Spleen (tissue), 11 donors: Measurements from ENCODE around the gene MAP2K5. TPM values are rescaled to one million over a fixed set of nuclear protein-coding genes. Genes with fewer than 3 reads are reported as not detected.

Experiments used
- DNase-seq: peaks from one replicate; pipeline ENCODE4 v3.0.0-alpha.2; 2020
- H3K27ac ChIP-seq, 8 donors: fragments of 200-600 bp; sonication (generic) in 7 of 8; 1 replicate in 4 of 8; 2 replicates in 4 of 8; pipeline versions ENCODE4 v1.5.0 to v1.8.0; 2016 to 2021; ENCODE audit warnings: inconsistent platforms in 4 of 8, mild to moderate bottlenecking in 4 of 8, moderate library complexity in 1 of 8
- H3K27me3 ChIP-seq, 7 donors: fragments of 200-600 bp; sonication (generic) in 6 of 7; replicated peaks in 1 of 7; 1 replicate in 4 of 7; 2 replicates in 3 of 7; pipeline versions ENCODE4 v1.5.0 to v1.8.0; 2016 to 2021; ENCODE audit warnings: inconsistent platforms in 3 of 7, mild to moderate bottlenecking in 1 of 7
- H3K36me3 ChIP-seq, 6 donors: fragments of 200-600 bp; sonication (generic) in 5 of 6; 1 replicate in 4 of 6; 2 replicates in 2 of 6; pipeline versions ENCODE4 v1.5.0 to v1.8.0; 2016 to 2021; ENCODE audit warnings: inconsistent platforms in 2 of 6
- H3K4me1 ChIP-seq, 6 donors: fragments of 200-600 bp; sonication (generic) in 5 of 6; 1 replicate in 3 of 6; 2 replicates in 3 of 6; pipeline versions ENCODE4 v1.5.0 to v1.8.0; 2016 to 2021; ENCODE audit warnings: inconsistent platforms in 3 of 6
- H3K4me3 ChIP-seq, 8 donors: fragments of 200-600 bp; sonication (generic) in 7 of 8; 1 replicate in 4 of 8; 2 replicates in 4 of 8; pipeline versions ENCODE4 v1.5.0 to v1.8.0; 2016 to 2021; ENCODE audit warnings: inconsistent platforms in 4 of 8, mild to moderate bottlenecking in 4 of 8, moderate library complexity in 2 of 8
- H3K9me3 ChIP-seq, 8 donors: fragments of 200-600 bp; sonication (generic) in 7 of 8; 1 replicate in 4 of 8; 2 replicates in 4 of 8; pipeline versions ENCODE4 v1.5.0 to v1.8.0; 2016 to 2021; ENCODE audit warnings: inconsistent platforms in 4 of 8
- POLR2A ChIP-seq, 3 donors: fragments of 450-650 bp; IDR thresholded peaks; one replicate each; pipeline ENCODE4 v1.5.1; 2017; ENCODE audit warnings: antibody characterized with exemption in 3 of 3, mild to moderate bottlenecking in 1 of 3
- POLR2AphosphoS5 ChIP-seq, 3 donors: sonication (generic); formaldehyde crosslinking; IDR thresholded peaks; one replicate each; pipeline ENCODE4 v1.5.1; 2017; ENCODE audit warnings: antibody characterized with exemption in 3 of 3
- WGBS, 5 donors: extraction: QIAGEN DNeasy Blood & Tissue Kit in 3 of 5; methylation state at CpG; one replicate each; pipeline versions ENCODE4 v1.1.5 to v1.1.7; 2013 to 2018; 5-methylcytosine and 5-hydroxymethylcytosine counted together
- intact Hi-C: fragments of 100-400 bp; cut with DNase I; formaldehyde crosslinking; loops from one replicate; pipeline ENCODE4 v1.15.0; 2023; ENCODE audit warnings: low total_unique reads
- polyA plus RNA-seq, 3 donors: library from polyadenylated mRNA; stranded (reverse); fragments of 200-250 nt; gene quantifications; one replicate each; pipeline ENCODE4 v1.2.1, GENCODE V29; 2013
- total RNA-seq, 7 donors: library from RNA; depleted of rRNA in 3 of 7; stranded (reverse); fragments of >200 nt in 3 of 7; fragmentation: NEBNext Ultra II Directional in 4 of 7; extraction: Animal tissue kit (Norgen Biotek cat#: 25700) in 4 of 7; gene quantifications; one replicate each; pipeline versions ENCODE4 v1.1.0 to v1.2.1, GENCODE V29; 2016 to 2021
- TF ChIP-seq, protein P1 (sequence below), 11 experiments: fragments of 200-600 bp in 7 of 11; fragments of 450-650 bp in 4 of 11; sonication (generic) in 4 of 11; IDR thresholded peaks in 8 of 11; conservative IDR thresholded peaks in 3 of 11; 1 replicate in 7 of 11; 2 replicates in 4 of 11; pipeline versions ENCODE4 v1.4.0 to v1.8.0; 2016 to 2021; ENCODE audit warnings: antibody characterized with exemption in 11 of 11, inconsistent platforms in 4 of 11, mild to moderate bottlenecking in 1 of 11
- donor health status: healthy with polysubstance abuse.
- donor health status: DM: no; HTN: no; CAD: no; lungs with moderate emphysema.
- donor health status: DM: no; HTN: no; CAD: no.
- donor health status: Bipolar disorder and iron deficiency.
- donor health status: healthy.
- donor health status: DM: no; HTN: no; CAD: no.
- donor health status: DM: yes; HTN: yes; CAD: no.

MAP2K5 gene
- total and polyA plus RNA-seq, 10 donors = 8.4 to 30.4 (median 14.6) TPM

DNA sequence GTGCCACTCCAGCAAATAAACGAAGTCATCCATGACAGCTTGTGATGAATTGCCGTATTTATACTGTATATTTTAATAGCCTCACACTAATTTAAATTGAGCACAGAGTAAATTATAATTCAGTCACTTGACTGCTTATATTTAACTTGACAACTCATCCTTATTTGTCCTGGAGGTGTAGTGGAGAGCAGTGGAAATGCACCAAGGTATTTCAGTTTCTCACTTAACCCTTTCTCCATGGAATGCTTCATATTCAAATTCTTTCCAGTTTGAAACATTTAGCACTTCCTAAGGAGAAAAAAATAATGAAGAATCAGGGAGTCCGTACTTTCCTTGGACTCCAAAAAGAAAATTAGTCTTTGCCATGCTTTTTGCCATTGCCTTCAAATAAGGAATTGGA lies 99.0 kb downstream of the MAP2K5 start:
- 80 to 87% (median 86%) methylated on average over 3 of the region's 3 CpGs for WGBS, 5 donors
- Histone ChIP-seq H3K27me3 (no peaks in the 10 kb centered on the region), H3K36me3 (peaks cover 0 to 53% (median 3%) of the 10 kb centered on the region in 6 donors), H3K4me1 (no peaks in the 10 kb centered on the region), H3K9me3 (no peaks in the 10 kb centered on the region), H3K4me3 (no peak overlapping the region), H3K27ac (no peak overlapping the region)
- TF ChIP-seq POLR2AphosphoS5 (IDR thresholded peaks at IDR 0.05) (no peak), POLR2A (IDR thresholded peaks at IDR 0.05) (no peak)
- TF ChIP-seq, protein P1, sequence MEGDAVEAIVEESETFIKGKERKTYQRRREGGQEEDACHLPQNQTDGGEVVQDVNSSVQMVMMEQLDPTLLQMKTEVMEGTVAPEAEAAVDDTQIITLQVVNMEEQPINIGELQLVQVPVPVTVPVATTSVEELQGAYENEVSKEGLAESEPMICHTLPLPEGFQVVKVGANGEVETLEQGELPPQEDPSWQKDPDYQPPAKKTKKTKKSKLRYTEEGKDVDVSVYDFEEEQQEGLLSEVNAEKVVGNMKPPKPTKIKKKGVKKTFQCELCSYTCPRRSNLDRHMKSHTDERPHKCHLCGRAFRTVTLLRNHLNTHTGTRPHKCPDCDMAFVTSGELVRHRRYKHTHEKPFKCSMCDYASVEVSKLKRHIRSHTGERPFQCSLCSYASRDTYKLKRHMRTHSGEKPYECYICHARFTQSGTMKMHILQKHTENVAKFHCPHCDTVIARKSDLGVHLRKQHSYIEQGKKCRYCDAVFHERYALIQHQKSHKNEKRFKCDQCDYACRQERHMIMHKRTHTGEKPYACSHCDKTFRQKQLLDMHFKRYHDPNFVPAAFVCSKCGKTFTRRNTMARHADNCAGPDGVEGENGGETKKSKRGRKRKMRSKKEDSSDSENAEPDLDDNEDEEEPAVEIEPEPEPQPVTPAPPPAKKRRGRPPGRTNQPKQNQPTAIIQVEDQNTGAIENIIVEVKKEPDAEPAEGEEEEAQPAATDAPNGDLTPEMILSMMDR (IDR thresholded peaks at IDR 0.05 in 8 of 11, conservative IDR thresholded peaks at IDR 0.05 in 3 of 11) = no peak
- DNase-seq = no peak
- intact Hi-C loops = no loop called here

DNA sequence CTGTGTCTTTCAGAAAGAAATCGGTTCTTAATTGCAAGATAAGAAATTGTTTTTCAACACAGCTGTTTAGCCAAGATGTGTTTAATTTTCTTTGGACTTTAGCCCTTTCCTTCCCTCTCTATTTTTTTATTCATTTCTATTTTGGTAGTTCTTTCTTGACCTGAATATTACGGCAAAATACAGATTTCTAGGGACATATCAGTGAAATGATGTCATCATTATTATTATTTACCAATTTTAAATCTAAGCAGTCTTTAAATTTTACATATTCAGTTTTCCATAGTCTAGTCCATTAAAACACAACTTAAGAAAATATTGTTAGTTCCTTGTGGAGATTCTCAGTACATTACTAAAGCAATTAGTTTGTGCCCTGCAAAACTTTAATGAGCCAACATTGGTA lies 104.3 kb downstream of the MAP2K5 start:
- WGBS, 5 donors = 90 to 96% (median 93%) methylated on average over 2 of the region's 2 CpGs

DNA sequence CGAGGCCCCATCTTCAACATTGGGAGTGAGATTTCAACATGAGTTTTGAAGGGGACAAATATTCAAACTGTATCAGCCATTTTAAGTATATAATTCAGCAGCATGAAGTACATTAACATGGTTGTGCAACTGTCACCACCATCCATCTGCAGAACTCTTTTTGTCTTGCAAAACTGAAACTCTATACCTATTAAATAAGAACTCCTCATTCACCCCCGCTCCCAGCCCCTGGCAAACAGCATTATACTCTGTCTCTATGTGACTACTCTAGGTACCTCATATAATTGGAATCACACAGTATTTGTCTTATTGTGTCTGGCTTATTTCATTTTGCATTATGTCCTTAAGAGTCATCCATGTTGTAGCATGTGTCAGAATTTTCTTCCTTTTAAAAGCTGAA lies 110.1 kb downstream of the MAP2K5 start:
- WGBS, 5 donors = 91 to 100% (median 94%) methylated on average over 2 of the region's 2 CpGs
- intact Hi-C loops = no loop called here
- H3K27me3 ChIP-seq = no peaks in the 10 kb centered on the region
- no peak for DNase-seq
- H3K9me3 ChIP-seq = peaks cover 3 to 38% (median 31%) of the 10 kb centered on the region in 8 donors
- no peak for TF ChIP-seq POLR2AphosphoS5 (IDR thresholded peaks at IDR 0.05)
- TF ChIP-seq, protein P1 (IDR thresholded peaks at IDR 0.05 in 8 of 11, conservative IDR thresholded peaks at IDR 0.05 in 3 of 11) = no peak
- TF ChIP-seq POLR2A (IDR thresholded peaks at IDR 0.05) = no peak
- no peak overlapping the region for H3K27ac ChIP-seq
- no peak overlapping the region for H3K4me3 ChIP-seq
- H3K36me3 ChIP-seq = peaks cover 0 to 78% (median 27%) of the 10 kb centered on the region in 6 donors
- no peaks in the 10 kb centered on the region for H3K4me1 ChIP-seq

More for the DNA sequence above, 104.3 kb downstream of the MAP2K5 start:
- DNase-seq = no peak
- no peak overlapping the region for H3K4me3 ChIP-seq
- no peaks in the 10 kb centered on the region for H3K4me1 ChIP-seq
- H3K27me3 ChIP-seq = no peaks in the 10 kb centered on the region
- intact Hi-C loops = no loop called here
- H3K9me3 ChIP-seq = no peaks in the 10 kb centered on the region
- H3K36me3 ChIP-seq = peaks cover 0 to 58% (median 12%) of the 10 kb centered on the region in 6 donors
- no peak overlapping the region for H3K27ac ChIP-seq
- TF ChIP-seq POLR2A (IDR thresholded peaks at IDR 0.05) (no peak), POLR2AphosphoS5 (IDR thresholded peaks at IDR 0.05) (no peak)
- TF ChIP-seq, protein P1 (IDR thresholded peaks at IDR 0.05 in 8 of 11, conservative IDR thresholded peaks at IDR 0.05 in 3 of 11) = no peak

DNA sequence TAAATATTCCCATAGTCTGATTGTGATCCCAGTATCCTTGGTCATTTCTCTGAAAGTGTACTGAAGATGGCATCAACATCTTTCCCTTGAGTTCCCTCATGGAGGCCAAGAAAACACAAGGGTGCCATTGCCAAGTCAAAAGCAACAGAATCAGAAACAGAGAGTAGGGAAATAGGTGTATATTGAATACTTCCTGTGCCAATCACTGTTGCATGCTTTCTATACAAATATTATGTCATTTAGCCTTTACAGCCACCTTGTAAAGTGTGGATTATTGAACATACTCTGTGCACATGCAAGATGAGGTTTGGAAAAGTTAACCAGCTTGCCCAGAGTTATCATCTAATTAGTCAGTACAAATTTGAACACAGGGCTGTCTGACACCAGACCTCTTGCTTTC lies 117.9 kb downstream of the MAP2K5 start:
- no peak for DNase-seq
- Histone ChIP-seq H3K36me3 (peaks cover 0 to 78% (median 11%) of the 10 kb centered on the region in 6 donors), H3K4me3 (no peak overlapping the region), H3K9me3 (peaks cover 2 to 11% (median 7%) of the 10 kb centered on the region in 8 donors), H3K4me1 (peaks cover 0 to 5% (median 0%) of the 10 kb centered on the region in 6 donors), H3K27me3 (no peaks in the 10 kb centered on the region), H3K27ac (no peak overlapping the region)
- intact Hi-C loops = no loop called here
- TF ChIP-seq, protein P1 (IDR thresholded peaks at IDR 0.05 in 8 of 11, conservative IDR thresholded peaks at IDR 0.05 in 3 of 11) = no peak
- TF ChIP-seq POLR2AphosphoS5 (IDR thresholded peaks at IDR 0.05) (no peak), POLR2A (IDR thresholded peaks at IDR 0.05) (no peak)
